ENCODE results near the gene LRP4.
"Not testable (repeated sequence)": the region's sequence is repeated elsewhere in the genome, so short reads cannot be mapped to it uniquely, and the experiment has no call there.

Gene LRP4

GRCh38 chr11:46966773-46967172, 48.4 kb upstream of the LRP4 start:
- H3K27me3 ChIP-seq (ENCODE audit: insufficient read depth, low read length), result no peaks in the 10 kb centered on the region
- no peak overlapping the region for H3K4me3 ChIP-seq (ENCODE audit: low read depth, low read length, poor library complexity, severe bottlenecking)
- peaks cover 6% of the 10 kb centered on the region; the same call in 1 of the 2 replicates for H3K9me3 ChIP-seq (ENCODE audit: low read length)
- TF ChIP-seq CTCF (IDR thresholded peaks at IDR 0.05; ENCODE audit: low read length) (no peak), EZH2 (IDR thresholded peaks at IDR 0.05; ENCODE audit: borderline replicate concordance, low read length) (no peak)
- H3K9ac ChIP-seq (ENCODE audit: low read length), result no peak overlapping the region
- no peak overlapping the region for H3K4me2 ChIP-seq (ENCODE audit: low read length)
- H2AFZ ChIP-seq (ENCODE audit: low read length), result no peak overlapping the region; the same call in 1 of the 2 replicates
- no peaks in the 10 kb centered on the region for H4K20me1 ChIP-seq (ENCODE audit: insufficient read depth, low read length)
- H3F3A ChIP-seq (ENCODE audit: insufficient read depth, low read length), result no peaks in the 10 kb centered on the region
- no peak overlapping the region for H3K27ac ChIP-seq (ENCODE audit: low read depth, low read length, poor library complexity, severe bottlenecking)
- no peaks in the 10 kb centered on the region for H3K4me1 ChIP-seq (ENCODE audit: insufficient read depth, low read length, severe bottlenecking)
- peaks cover 14% of the 10 kb centered on the region for H3K36me3 ChIP-seq (ENCODE audit: insufficient read depth, low read length)
- no peaks in the 10 kb centered on the region for H3K79me2 ChIP-seq (ENCODE audit: insufficient read depth, low read length)
- no peaks in the 10 kb centered on the region for H3K9me2 ChIP-seq (ENCODE audit: low read depth, low read length)

GRCh38 chr11:46963844-46964243, 45.5 kb upstream of the LRP4 start:
- H3K4me2 ChIP-seq (ENCODE audit: low read length), result no peak overlapping the region

DNA sequence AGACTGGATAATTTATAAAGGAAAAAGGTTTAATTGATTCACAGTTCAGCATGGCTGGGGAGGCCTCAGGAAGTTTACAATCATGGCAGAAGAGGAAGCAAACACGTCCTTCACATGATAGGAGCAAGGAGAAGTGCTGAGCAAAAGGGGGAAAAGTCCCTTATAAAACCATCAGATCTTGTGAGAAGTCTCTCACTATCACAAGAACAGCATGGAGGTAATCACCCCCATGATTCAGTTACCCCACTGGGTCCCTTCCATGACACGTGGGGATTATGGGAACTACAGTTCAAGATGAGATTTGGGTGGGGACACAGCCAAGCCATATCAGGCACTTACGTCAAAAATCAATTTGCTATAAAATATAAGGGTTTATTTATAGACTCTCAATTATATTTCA, 43.5 kb upstream of the LRP4 start:
- H4K20me1 ChIP-seq (ENCODE audit: insufficient read depth, low read length); H3K4me2 ChIP-seq (ENCODE audit: low read length); H3K4me3 ChIP-seq (ENCODE audit: low read depth, low read length, poor library complexity, severe bottlenecking); H3K79me2 ChIP-seq (ENCODE audit: insufficient read depth, low read length); H3K9ac ChIP-seq (ENCODE audit: low read length); H3K27me3 ChIP-seq (ENCODE audit: insufficient read depth, low read length); H3K9me2 ChIP-seq (ENCODE audit: low read depth, low read length); H3K27ac ChIP-seq (ENCODE audit: low read depth, low read length, poor library complexity, severe bottlenecking); H3F3A ChIP-seq (ENCODE audit: insufficient read depth, low read length); H2AFZ ChIP-seq (ENCODE audit: low read length); H3K4me1 ChIP-seq (ENCODE audit: insufficient read depth, low read length, severe bottlenecking): not testable (repeated sequence)
- Histone ChIP-seq H3K9me3 (ENCODE audit: low read length) (peaks cover 11% of the 10 kb centered on the region; the same call in 1 of the 2 replicates), H3K36me3 (ENCODE audit: insufficient read depth, low read length) (peaks cover 39% of the 10 kb centered on the region)

More at GRCh38 chr11:46963844-46964243, 45.5 kb upstream of the LRP4 start:
- no peaks in the 10 kb centered on the region for H3K9me2 ChIP-seq (ENCODE audit: low read depth, low read length)
- no peak overlapping the region for H2AFZ ChIP-seq (ENCODE audit: low read length)
- no peaks in the 10 kb centered on the region for H3F3A ChIP-seq (ENCODE audit: insufficient read depth, low read length)
- no peak overlapping the region for H3K9ac ChIP-seq (ENCODE audit: low read length)
- no peak overlapping the region for H3K4me3 ChIP-seq (ENCODE audit: low read depth, low read length, poor library complexity, severe bottlenecking)
- TF ChIP-seq CTCF (IDR thresholded peaks at IDR 0.05; ENCODE audit: low read length), result no peak
- no peak for TF ChIP-seq EZH2 (IDR thresholded peaks at IDR 0.05; ENCODE audit: borderline replicate concordance, low read length)
- peaks cover 33% of the 10 kb centered on the region for H3K36me3 ChIP-seq (ENCODE audit: insufficient read depth, low read length)
- H3K4me1 ChIP-seq (ENCODE audit: insufficient read depth, low read length, severe bottlenecking), result no peaks in the 10 kb centered on the region
- H3K79me2 ChIP-seq (ENCODE audit: insufficient read depth, low read length), result no peaks in the 10 kb centered on the region
- no peak overlapping the region for H3K27ac ChIP-seq (ENCODE audit: low read depth, low read length, poor library complexity, severe bottlenecking)
- peaks cover 11% of the 10 kb centered on the region; the same call in 1 of the 2 replicates for H3K9me3 ChIP-seq (ENCODE audit: low read length)
- no peaks in the 10 kb centered on the region for H3K27me3 ChIP-seq (ENCODE audit: insufficient read depth, low read length)
- H4K20me1 ChIP-seq (ENCODE audit: insufficient read depth, low read length), result no peaks in the 10 kb centered on the region

DNA sequence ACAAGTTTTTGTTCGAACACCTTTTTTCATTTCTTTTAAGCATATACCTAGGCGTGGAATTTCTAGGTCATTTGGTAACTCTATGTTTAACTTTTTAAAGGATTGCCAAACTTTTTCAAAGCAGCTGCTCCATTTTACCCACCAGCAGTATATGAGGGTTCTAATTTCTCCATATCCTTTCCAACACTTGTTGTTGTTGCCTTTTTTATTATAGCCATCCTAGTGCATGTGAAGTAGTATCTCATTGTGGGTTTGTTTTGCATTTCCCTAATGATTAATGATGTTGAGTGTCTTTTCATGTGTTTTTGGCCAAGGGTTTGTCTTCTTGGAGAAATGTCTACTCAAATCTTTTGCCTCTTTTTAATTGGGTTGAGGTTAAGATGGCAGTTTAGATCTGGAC, 42.7 kb upstream of the LRP4 start:
- Histone ChIP-seq H3K36me3 (ENCODE audit: insufficient read depth, low read length) (peaks cover 35% of the 10 kb centered on the region), H3F3A (ENCODE audit: insufficient read depth, low read length) (no peaks in the 10 kb centered on the region), H3K4me2 (ENCODE audit: low read length) (no peak overlapping the region), H3K9me3 (ENCODE audit: low read length) (peaks cover 11% of the 10 kb centered on the region; the same call in 1 of the 2 replicates), H3K4me3 (ENCODE audit: low read depth, low read length, poor library complexity, severe bottlenecking) (no peak overlapping the region), H4K20me1 (ENCODE audit: insufficient read depth, low read length) (no peaks in the 10 kb centered on the region), H3K9me2 (ENCODE audit: low read depth, low read length) (no peaks in the 10 kb centered on the region), H2AFZ (ENCODE audit: low read length) (no peak overlapping the region), H3K79me2 (ENCODE audit: insufficient read depth, low read length) (no peaks in the 10 kb centered on the region), H3K9ac (ENCODE audit: low read length) (no peak overlapping the region), H3K4me1 (ENCODE audit: insufficient read depth, low read length, severe bottlenecking) (no peaks in the 10 kb centered on the region), H3K27ac (ENCODE audit: low read depth, low read length, poor library complexity, severe bottlenecking) (no peak overlapping the region), H3K27me3 (ENCODE audit: insufficient read depth, low read length) (no peaks in the 10 kb centered on the region)
- no peak for TF ChIP-seq EZH2 (IDR thresholded peaks at IDR 0.05; ENCODE audit: borderline replicate concordance, low read length)
- TF ChIP-seq CTCF (IDR thresholded peaks at IDR 0.05; ENCODE audit: low read length), result no peak

Data from OCI-LY1 (cell line).